Naive thymus-derived CD8-positive, alpha-beta T cell (primary cell): ENCODE results near the gene PRLH. TPM values are rescaled to one million over a fixed set of nuclear protein-coding genes. Genes with fewer than 3 reads are reported as not detected.

Experiments
- ATAC-seq, 2 donors: fragments of 150-1000 bp; cut with Tn5 transposase in 1 of 2; sonication (Bioruptor Pico), chemical (Tn5 transposase) in 1 of 2; 1 replicate in 1 of 2; 2 replicates in 1 of 2; pipeline ENCODE4 v1.10.0; 2021; ENCODE audit warnings: mild to moderate bottlenecking in 2 of 2, moderate library complexity in 2 of 2
- POLR2A ChIA-PET: fragments of 350-600 bp; sonication (Branson Sonifier 250); formaldehyde crosslinking; loops from one replicate; lab custom pipeline; 2021; ENCODE audit warnings: antibody characterized with exemption; lab: Charles Lee
- DNase-seq, 10 donors: peaks; one replicate each; pipeline versions ENCODE4 v3.0.0 to v3.0.0-alpha.2; 2020 to 2022
- H3K27ac Mint-ChIP-seq, 10 donors: one replicate each; pipeline ENCODE4 v1.8.0; 2020 to 2022; ENCODE audit warnings: mild to moderate bottlenecking in 10 of 10, mixed read lengths in 10 of 10, moderate library complexity in 4 of 10, inconsistent platforms in 1 of 10
- H3K27me3 Mint-ChIP-seq, 5 donors: one replicate each; pipeline ENCODE4 v1.8.0; 2021 to 2022; ENCODE audit warnings: mixed read lengths in 5 of 5
- H3K36me3 Mint-ChIP-seq, 3 donors: one replicate each; pipeline ENCODE4 v1.8.0; 2020 to 2022; ENCODE audit warnings: mixed read lengths in 3 of 3, mild to moderate bottlenecking in 2 of 3, inconsistent platforms in 1 of 3
- H3K4me1 Mint-ChIP-seq, 4 donors: one replicate each; pipeline ENCODE4 v1.8.0; 2021 to 2022; ENCODE audit warnings: mixed read lengths in 4 of 4
- H3K4me3 Mint-ChIP-seq, 10 donors: one replicate each; pipeline ENCODE4 v1.8.0; 2020 to 2022; ENCODE audit warnings: mild to moderate bottlenecking in 10 of 10, mixed read lengths in 10 of 10, moderate library complexity in 6 of 10, inconsistent platforms in 1 of 10
- H3K9me3 Mint-ChIP-seq, 9 donors: one replicate each; pipeline ENCODE4 v1.8.0; 2020 to 2022; ENCODE audit warnings: mixed read lengths in 9 of 9, mild to moderate bottlenecking in 3 of 9, inconsistent platforms in 1 of 9, moderate library complexity in 1 of 9
- polyA plus RNA-seq, 3 donors: library from polyadenylated mRNA; unstranded; fragments of 300-500 nt; fragmentation: Illumina TruSeq; gene quantifications; one replicate each; pipeline ENCODE4 v1.2.3, GENCODE V29; 2021
- total RNA-seq, 8 experiments: library from RNA in 2 of 8; stranded (reverse) in 2 of 8; gene quantifications; one replicate each; pipeline ENCODE4 v1.2.3 and lab custom pipeline; 2021 to 2026

The PRLH gene
- total and polyA plus RNA-seq, 5 experiments from 2014 or later, result not detected

DNA sequence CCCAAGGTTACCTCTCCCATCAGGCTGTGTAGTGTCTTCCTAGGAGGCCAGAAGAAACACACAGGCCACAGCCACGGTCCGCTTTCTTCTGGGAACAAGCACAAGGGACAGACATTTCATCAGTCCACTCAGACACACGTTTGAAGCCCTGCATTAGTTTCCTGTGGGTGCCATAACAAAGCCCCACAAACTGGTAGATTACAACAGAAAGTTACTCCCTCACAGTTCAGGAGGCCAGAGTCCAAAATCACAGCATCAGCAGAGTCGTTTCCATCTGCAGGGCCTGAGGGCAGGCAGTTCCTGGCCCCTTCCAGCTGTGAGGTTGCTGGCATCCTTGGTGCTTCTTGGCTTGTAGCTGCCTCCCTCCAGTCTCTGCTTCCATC, 8.8 kb upstream of the PRLH start:
- peaks cover 0 to 31% (median 6%) of the 10 kb centered on the region in 9 donors for H3K9me3 Mint-ChIP-seq
- H3K36me3 Mint-ChIP-seq, result peaks cover 0 to 14% (median 9%) of the 10 kb centered on the region in 3 donors
- H3K4me3 Mint-ChIP-seq, result no peak overlapping the region
- peaks cover 0 to 2% (median 0%) of the 10 kb centered on the region in 4 donors for H3K4me1 Mint-ChIP-seq
- DNase-seq (peak in 1 of 10 donors; percentile 37), ATAC-seq (no peak)
- H3K27ac Mint-ChIP-seq, result peak overlapping the region in 1 of 10 donors; percentile 3
- POLR2A ChIA-PET, result interaction anchor here (0.6 kb wide), 1 partner anchor 376 kb away, joined by 6 read pairs; no protein-coding TSS in a partner anchor
- H3K27me3 Mint-ChIP-seq, result peaks cover 3 to 28% (median 11%) of the 10 kb centered on the region in 5 donors

DNA sequence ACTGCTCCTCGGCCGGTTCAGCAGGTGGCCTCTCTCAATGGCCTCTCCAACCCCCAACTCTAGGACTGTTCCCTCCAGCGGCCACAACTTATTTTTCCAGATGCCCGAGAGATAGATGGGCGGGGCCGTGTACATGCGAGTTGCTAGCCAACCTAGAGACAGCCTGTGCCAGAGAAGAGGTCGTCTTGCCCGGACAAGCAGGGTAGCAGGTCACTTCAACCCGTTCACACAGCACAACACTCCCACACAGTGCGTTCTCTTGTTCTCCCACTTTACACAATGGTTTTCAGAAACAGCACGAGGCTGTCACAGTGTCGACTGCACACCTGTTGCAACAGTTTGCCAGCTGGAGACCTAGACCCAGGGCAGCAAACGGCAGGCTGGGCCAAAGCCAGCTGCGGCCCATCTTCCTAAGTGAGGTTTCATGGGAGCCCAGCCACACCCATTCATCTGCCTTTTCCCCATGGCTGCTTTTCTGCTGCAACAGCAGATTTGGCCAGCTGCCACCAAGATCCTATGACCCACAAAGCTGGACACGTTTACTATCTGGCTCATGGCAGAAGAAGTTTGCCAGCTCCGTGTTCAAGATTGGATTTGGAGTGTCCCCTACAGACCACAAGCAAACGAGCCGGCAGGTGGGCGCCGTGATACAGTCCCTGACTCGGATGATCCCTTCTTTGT, 7.3 kb upstream of the PRLH start:
- Mint-ChIP-seq H3K9me3 (peaks cover 0 to 28% (median 6%) of the 10 kb centered on the region in 9 donors), H3K4me3 (peak overlapping the region in 1 of 10 donors; percentile 45), H3K27ac (no peak overlapping the region), H3K27me3 (peaks cover 5 to 28% (median 12%) of the 10 kb centered on the region in 5 donors), H3K4me1 (peaks cover 0 to 2% (median 0%) of the 10 kb centered on the region in 4 donors), H3K36me3 (peaks cover 0 to 9% (median 9%) of the 10 kb centered on the region in 3 donors)
- peak in 1 of 10 donors; percentile 18 for DNase-seq
- ATAC-seq, result no peak
- POLR2A ChIA-PET, result no interaction called here

DNA sequence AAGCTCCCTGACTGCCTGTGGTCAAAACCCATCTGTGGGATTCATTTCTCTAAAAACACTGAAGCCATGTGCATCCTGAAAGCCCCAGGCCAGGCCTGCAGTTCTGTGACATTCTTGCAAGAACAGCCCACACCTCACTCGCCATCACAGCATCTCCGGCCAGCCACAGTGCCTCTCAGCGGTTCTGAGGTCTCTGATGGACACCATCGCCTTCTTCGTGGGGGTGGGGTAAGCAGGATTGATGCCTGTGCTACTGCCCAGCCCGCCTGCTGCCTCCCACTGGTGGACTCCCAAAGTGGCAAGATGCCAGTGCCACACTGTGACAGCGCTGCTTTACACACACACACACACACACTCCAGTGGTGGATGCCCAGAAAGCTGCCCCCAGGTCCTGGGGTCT, 5.2 kb upstream of the PRLH start:
- peaks cover 0 to 2% (median 0%) of the 10 kb centered on the region in 3 donors for H3K36me3 Mint-ChIP-seq
- DNase-seq (peak in 1 of 10 donors; percentile 41), ATAC-seq (no peak)
- no peak overlapping the region for H3K27ac Mint-ChIP-seq
- H3K9me3 Mint-ChIP-seq, result peaks cover 0 to 10% (median under 1%) of the 10 kb centered on the region in 9 donors
- no peak overlapping the region for H3K4me3 Mint-ChIP-seq
- POLR2A ChIA-PET, result no interaction called here
- peaks cover 0 to 2% (median 0%) of the 10 kb centered on the region in 4 donors for H3K4me1 Mint-ChIP-seq
- peaks cover 3 to 30% (median 16%) of the 10 kb centered on the region in 5 donors for H3K27me3 Mint-ChIP-seq

- Mint-ChIP-seq H3K4me3 (no peak overlapping the region), H3K9me3 (no peaks in the 10 kb centered on the region), H3K4me1 (no peaks in the 10 kb centered on the region), H3K27me3 (peaks cover 2 to 23% (median 15%) of the 10 kb centered on the region in 5 donors), H3K27ac (no peak overlapping the region), H3K36me3 (no peaks in the 10 kb centered on the region)
- DNase-seq (no peak), ATAC-seq (no peak)
- POLR2A ChIA-PET, result no interaction called here
Measured at GRCh38 chr2:237563816-237564215, 2.6 kb upstream of the PRLH start.

- POLR2A ChIA-PET, result no interaction called here
- Mint-ChIP-seq H3K36me3 (no peaks in the 10 kb centered on the region), H3K4me3 (no peak overlapping the region), H3K27me3 (peaks cover 2 to 21% (median 7%) of the 10 kb centered on the region in 5 donors), H3K27ac (peak overlapping the region in 1 of 10 donors; percentile 52), H3K9me3 (no peaks in the 10 kb centered on the region), H3K4me1 (no peaks in the 10 kb centered on the region)
- DNase-seq (no peak), ATAC-seq (no peak)
Measured at GRCh38 chr2:237564526-237565131, 1.7 kb upstream of the PRLH start.

DNA sequence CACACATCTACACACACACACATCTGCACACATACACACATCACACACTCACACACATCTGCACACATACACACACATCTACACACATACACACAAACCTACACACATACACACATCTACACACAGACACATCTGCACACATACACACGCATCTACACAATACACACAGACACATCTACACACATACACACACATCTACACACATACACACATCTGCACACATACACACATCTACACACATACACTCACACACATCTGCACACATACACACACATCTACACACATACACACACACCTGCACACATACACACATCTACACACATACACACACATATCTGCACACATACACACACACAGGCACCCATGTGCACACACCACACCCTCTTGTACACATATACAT, 400 bp upstream of the PRLH start:
- H3K27me3 Mint-ChIP-seq, result peaks cover 0 to 20% (median 3%) of the 10 kb centered on the region in 5 donors
- no peaks in the 10 kb centered on the region for H3K36me3 Mint-ChIP-seq
- ATAC-seq (no peak), DNase-seq (no peak)
- H3K9me3 Mint-ChIP-seq, result no peaks in the 10 kb centered on the region
- H3K4me3 Mint-ChIP-seq, result no peak overlapping the region
- no peaks in the 10 kb centered on the region for H3K4me1 Mint-ChIP-seq
- POLR2A ChIA-PET, result no interaction called here
- no peak overlapping the region for H3K27ac Mint-ChIP-seq

DNA sequence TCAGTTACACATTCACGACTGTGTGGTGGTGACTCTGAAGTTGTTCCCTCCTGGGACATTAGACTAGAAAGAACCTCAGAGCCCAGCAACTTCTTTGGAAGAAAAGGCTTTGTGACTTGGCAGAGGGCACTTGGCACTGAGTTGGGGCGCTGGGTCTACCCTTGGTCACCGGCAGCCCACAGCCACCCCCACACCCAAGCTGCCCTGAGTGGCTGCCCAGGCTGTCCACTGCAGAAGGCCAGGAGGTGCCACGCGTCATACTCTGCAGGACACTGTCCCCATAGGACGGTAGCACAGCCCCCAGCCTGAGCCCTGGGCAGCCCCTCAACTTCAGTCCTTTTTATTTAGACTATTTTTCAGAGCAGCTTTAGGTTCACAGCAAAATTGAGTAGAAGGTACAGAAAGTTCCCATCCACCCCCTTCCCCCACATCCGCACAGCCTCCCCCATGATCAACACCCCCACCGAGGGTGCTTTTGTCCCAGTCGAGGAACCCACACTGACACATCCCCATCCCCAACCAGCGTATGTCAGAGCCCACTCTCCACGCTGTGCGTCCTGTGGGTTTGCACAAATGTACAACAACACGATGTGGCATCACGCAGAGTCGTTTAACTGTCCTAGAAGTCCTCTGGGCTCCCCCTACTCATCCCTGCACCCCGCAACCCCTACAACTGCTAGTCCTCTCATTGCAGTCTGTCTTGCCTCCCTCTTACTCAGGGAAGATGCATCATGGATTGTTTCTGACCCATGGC, 1.1 kb downstream of the PRLH start:
- ATAC-seq, result no peak
- Mint-ChIP-seq H3K4me1 (peaks cover 3 to 6% (median 4%) of the 10 kb centered on the region in 4 donors), H3K4me3 (no peak overlapping the region), H3K9me3 (no peaks in the 10 kb centered on the region), H3K27ac (no peak overlapping the region), H3K27me3 (peaks cover 0 to 15% (median 7%) of the 10 kb centered on the region in 5 donors), H3K36me3 (no peaks in the 10 kb centered on the region)
- DNase-seq, result no peak
- POLR2A ChIA-PET, result no interaction called here

DNA sequence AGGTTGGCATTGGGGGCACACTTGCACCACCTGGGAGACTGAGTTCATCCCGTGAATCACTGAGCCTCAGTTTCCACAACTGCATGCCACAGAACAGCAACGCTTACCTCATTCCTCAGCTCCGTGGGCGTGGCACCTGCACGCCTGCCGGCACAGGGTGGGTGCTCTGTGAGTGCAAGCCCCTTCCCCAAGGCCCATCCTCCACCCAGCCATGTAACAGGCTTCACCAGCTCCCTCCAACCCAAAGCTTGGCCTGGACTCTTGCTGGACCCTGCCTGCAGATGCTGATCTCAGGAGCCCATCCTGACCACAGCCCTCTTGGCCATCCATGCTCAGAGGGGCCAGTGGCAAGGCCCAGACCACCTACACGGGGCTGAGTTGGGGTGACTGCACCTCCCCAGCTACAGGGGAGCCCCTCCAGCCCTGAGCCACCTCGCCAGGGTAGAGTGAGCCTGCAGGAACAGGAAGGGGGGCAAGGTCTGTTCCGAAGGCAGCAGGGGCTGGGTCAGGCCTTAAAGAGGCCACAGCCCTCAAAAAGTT, 1.8 kb downstream of the PRLH start:
- no peak for ATAC-seq
- no peak overlapping the region for H3K4me3 Mint-ChIP-seq
- POLR2A ChIA-PET, result no interaction called here
- no peaks in the 10 kb centered on the region for H3K36me3 Mint-ChIP-seq
- DNase-seq, result no peak
- H3K27ac Mint-ChIP-seq, result no peak overlapping the region
- peaks cover 3 to 6% (median 4%) of the 10 kb centered on the region in 4 donors for H3K4me1 Mint-ChIP-seq
- no peaks in the 10 kb centered on the region for H3K9me3 Mint-ChIP-seq
- H3K27me3 Mint-ChIP-seq, result peaks cover 0 to 15% (median 5%) of the 10 kb centered on the region in 5 donors

- no peaks in the 10 kb centered on the region for H3K36me3 Mint-ChIP-seq
- H3K9me3 Mint-ChIP-seq, result no peaks in the 10 kb centered on the region
- H3K4me1 Mint-ChIP-seq, result peaks cover 3 to 6% (median 4%) of the 10 kb centered on the region in 4 donors
- POLR2A ChIA-PET, result no interaction called here
- no peak overlapping the region for H3K4me3 Mint-ChIP-seq
- no peak for DNase-seq
- no peak for ATAC-seq
- peak overlapping the region in 2 of 10 donors; percentile 2 to 9 for H3K27ac Mint-ChIP-seq
- peaks cover 0 to 13% (median 6%) of the 10 kb centered on the region in 5 donors for H3K27me3 Mint-ChIP-seq
Measured at GRCh38 chr2:237569041-237569440, 2.7 kb downstream of the PRLH start.

GRCh38 chr2:237569896-237570295, 3.5 kb downstream of the PRLH start:
- POLR2A ChIA-PET, result no interaction called here
- Mint-ChIP-seq H3K4me3 (no peak overlapping the region), H3K9me3 (no peaks in the 10 kb centered on the region), H3K27ac (no peak overlapping the region), H3K36me3 (no peaks in the 10 kb centered on the region), H3K4me1 (peaks cover 3 to 6% (median 4%) of the 10 kb centered on the region in 4 donors), H3K27me3 (peaks cover 0 to 9% (median 0%) of the 10 kb centered on the region in 5 donors)
- ATAC-seq (no peak), DNase-seq (no peak)

- Mint-ChIP-seq H3K9me3 (no peaks in the 10 kb centered on the region), H3K27me3 (peaks cover 0 to 9% (median 0%) of the 10 kb centered on the region in 5 donors), H3K4me3 (no peak overlapping the region), H3K27ac (no peak overlapping the region), H3K36me3 (no peaks in the 10 kb centered on the region), H3K4me1 (peaks cover 3 to 6% (median 4%) of the 10 kb centered on the region in 4 donors)
- no peak for ATAC-seq
- no peak for DNase-seq
- POLR2A ChIA-PET, result no interaction called here
Measured at GRCh38 chr2:237570776-237571335, 4.5 kb downstream of the PRLH start.

- Mint-ChIP-seq H3K4me3 (no peak overlapping the region), H3K36me3 (no peaks in the 10 kb centered on the region), H3K27me3 (peaks cover 0 to 9% (median 0%) of the 10 kb centered on the region in 5 donors), H3K4me1 (peaks cover 3 to 6% (median 4%) of the 10 kb centered on the region in 4 donors), H3K27ac (peak overlapping the region in 2 of 10 donors; percentile 17 to 61), H3K9me3 (no peaks in the 10 kb centered on the region)
- no peak for DNase-seq
- peak in 1 of 2 donors; percentile 5 for ATAC-seq
- POLR2A ChIA-PET, result interaction anchor here (1.1 kb wide), 1 partner anchor 96 kb away, joined by 4 read pairs; no protein-coding TSS in a partner anchor
Measured at GRCh38 chr2:237571551-237571950, 5.2 kb downstream of the PRLH start.
